Adipocyte (in vitro differentiated cells): ENCODE measurements around the gene AQP3.
A peak's percentile ranks its signal among the peaks of the same experiment; 100 is the strongest.
"Not testable (repeated sequence)": the region's sequence is repeated elsewhere in the genome, so short reads cannot be mapped to it uniquely, and the experiment has no call there.

Experiments
- DNase-seq: peaks from one replicate; pipeline ENCODE4 v3.0.0-alpha.2; 2015; ENCODE audit warnings: low read depth
- H3K27me3 ChIP-seq: replicated peaks from 2 replicates; pipeline ENCODE4 v1.7.0; 2013; ENCODE audit warnings: mild to moderate bottlenecking, low read length, moderate library complexity; ENCODE audit not compliant: control insufficient read depth, insufficient read depth
- H3K36me3 ChIP-seq: 2 replicates; pipeline ENCODE4 v1.7.0; 2013; ENCODE audit warnings: low read length, mild to moderate bottlenecking, moderate library complexity; ENCODE audit not compliant: control insufficient read depth, insufficient read depth, severe bottlenecking
- H3K4me1 ChIP-seq: 2 replicates; pipeline ENCODE4 v1.7.0; 2013; ENCODE audit warnings: mild to moderate bottlenecking, low read length, moderate library complexity; ENCODE audit not compliant: control insufficient read depth, insufficient read depth
- H3K4me3 ChIP-seq: 2 replicates; pipeline ENCODE4 v1.7.0; 2013; ENCODE audit warnings: mild to moderate bottlenecking, low read length, moderate library complexity
- H3K9ac ChIP-seq: 2 replicates; pipeline ENCODE4 v1.7.0; 2013; ENCODE audit warnings: mild to moderate bottlenecking, low read length, moderate library complexity
- H3K9me3 ChIP-seq: 2 replicates; pipeline ENCODE4 v1.7.0; 2013; ENCODE audit warnings: mild to moderate bottlenecking, low read length, moderate library complexity; ENCODE audit not compliant: control insufficient read depth

The AQP3 gene

DNA sequence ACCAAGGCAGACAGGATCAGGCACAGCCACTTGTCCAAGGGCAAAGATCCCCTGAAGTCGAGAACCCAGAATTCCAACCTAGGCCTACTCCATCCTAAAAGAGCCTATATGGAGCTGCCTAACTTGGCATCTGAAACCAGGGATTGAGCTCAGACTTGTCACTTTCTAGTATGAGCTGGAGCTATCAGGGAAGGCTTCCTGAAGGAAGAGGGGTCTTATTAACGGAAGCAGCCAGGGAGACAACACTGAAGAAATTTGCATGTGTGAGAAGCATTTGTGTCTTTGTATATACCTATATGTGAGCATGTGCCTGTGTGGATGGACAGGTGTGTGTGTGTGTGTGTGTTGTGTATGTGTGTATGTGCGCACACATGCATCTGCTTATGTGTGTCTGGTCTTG is 40.3 kb downstream of the AQP3 start:
- Histone ChIP-seq H3K9ac (no peak overlapping the region), H3K36me3 (no peaks in the 10 kb centered on the region), H3K27me3 (no peaks in the 10 kb centered on the region), H3K4me3 (no peak overlapping the region), H3K9me3 (no peaks in the 10 kb centered on the region), H3K4me1 (peaks cover 20% of the 10 kb centered on the region)
- DNase-seq = no peak

DNA sequence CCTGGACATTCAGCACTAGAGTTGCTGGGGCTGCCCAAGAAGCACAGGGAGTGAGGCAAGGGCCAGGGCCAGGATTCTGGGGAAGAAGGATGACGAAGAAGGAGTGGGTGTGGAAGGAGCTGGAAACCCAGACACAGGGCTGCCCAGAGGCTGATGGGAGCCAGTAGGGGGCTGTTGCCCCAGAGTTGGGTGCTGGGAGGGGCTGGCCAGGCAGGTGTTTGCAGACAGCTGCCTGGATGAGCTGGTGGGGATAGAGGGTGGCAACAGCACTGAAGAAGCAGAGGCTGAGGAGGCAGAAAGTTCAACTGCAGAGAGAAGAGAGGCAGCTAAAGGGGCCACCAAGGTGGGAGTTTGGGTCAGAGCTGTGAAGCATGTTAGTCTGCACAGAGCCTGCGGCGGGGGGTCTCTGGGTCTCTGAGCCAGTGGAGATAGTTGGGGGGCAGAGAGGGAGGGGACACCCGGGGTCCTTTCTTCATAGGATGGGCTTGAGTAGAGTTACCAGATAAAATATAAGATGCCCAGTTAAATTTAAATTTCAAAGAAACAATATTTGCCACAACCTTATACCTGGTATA is 42.5 kb downstream of the AQP3 start:
- Histone ChIP-seq H3K4me1 (peaks cover 26% of the 10 kb centered on the region), H3K36me3 (no peaks in the 10 kb centered on the region), H3K4me3 (no peak overlapping the region), H3K9me3 (no peaks in the 10 kb centered on the region), H3K27me3 (no peaks in the 10 kb centered on the region), H3K9ac (peak overlapping the region; percentile 55)
- DNase-seq = no peak

DNA sequence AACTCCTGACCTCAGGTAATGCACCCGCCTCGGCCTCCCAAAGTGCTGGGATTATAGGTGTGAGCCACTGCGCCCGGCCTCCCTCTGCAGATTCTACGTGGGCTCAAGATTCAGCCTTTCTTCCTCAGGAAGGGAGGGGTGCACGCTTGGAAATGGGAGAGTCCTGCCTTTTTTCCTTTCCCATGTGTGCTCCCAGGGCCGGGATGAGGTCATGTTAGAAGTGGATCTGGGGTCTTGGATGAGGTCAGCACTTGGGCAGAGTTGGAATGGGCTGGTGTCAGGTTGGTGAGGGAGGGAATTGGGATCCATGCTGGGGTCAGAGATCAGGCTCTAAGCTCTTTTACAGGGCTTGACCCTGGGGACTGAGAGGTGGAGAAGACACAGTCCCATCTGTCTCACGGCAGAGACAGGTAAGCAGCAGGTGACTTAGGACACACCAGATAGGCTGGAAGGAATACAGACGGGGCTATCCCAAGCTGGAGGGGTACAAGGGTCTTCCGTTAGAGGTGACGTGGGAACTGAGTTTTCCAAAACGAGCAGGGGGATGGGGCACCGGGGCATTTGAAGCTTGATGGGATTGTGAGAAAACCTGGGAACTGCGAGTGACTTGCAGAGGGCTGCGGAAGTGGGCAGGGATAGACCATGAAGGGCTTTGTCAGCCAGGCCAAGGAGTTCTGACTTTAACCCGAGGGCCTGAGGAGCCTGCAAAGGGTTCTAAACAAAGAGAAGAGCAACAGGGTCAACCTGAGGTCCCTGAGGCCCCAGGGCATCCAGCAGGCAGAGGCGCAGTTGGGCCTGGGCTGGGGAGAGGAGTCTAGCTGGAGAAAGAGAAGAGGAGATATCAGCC is 43.2 kb downstream of the AQP3 start:
- Histone ChIP-seq H3K27me3 (no peaks in the 10 kb centered on the region), H3K4me1 (peaks cover 32% of the 10 kb centered on the region), H3K36me3 (no peaks in the 10 kb centered on the region), H3K4me3 (no peak overlapping the region), H3K9me3 (no peaks in the 10 kb centered on the region), H3K9ac (peak overlapping the region; percentile 55)
- DNase-seq = no peak

DNA sequence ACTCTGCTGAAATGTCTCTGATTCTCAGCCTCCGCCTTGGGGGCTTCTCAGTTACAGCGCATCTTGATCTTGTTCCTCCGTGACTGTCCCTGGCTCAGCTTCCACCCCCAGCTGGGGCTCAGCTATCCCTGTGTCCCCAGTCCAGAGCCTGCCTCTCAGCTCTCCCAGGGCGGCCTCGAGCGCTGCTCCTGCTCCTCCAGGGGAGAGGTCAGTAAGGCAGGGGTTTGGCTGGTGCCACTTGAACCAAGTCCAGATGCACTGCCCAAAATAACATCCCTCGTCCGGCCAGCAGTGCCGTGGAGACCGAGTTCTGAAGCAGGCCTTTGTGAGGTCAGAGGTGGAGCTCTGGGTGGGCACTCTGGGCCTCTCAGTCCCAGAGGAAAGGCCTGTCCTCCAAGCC is 45.0 kb downstream of the AQP3 start, which contains the start of gene AQP7:
Gene AQP7 (minus strand): TSS at position 198 of the 400 bp plus-strand sequence. CDS start 1,306 bp downstream, outside the sequence.
- Histone ChIP-seq H3K4me1 (peaks cover 39% of the 10 kb centered on the region), H3K9ac (peak within 1 kb of the TSS; percentile 96), H3K4me3 (peak within 1 kb of the TSS; percentile 86)
- H3K27me3 ChIP-seq, H3K9me3 ChIP-seq, H3K36me3 ChIP-seq, DNase-seq: not testable (repeated sequence)

DNA sequence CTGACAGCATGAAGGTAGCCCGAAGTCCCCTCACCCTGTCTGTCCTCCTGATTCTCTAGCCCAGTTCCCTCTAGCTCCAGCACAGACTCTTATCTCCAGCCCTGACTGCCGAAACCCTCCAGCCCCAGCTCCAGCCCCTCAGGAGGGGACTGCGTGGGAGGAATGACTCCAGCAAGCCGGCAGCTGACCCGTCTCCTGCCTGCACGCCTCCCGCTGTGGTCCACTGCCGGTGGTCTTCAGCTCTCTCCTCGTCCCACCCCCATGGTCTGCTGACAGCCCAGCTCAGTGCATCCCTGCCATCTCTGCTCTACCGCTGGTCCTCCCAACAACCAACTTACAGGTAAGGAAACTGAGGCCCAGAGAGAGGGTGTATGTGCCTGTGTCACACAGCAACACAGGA is 45.6 kb downstream of the AQP3 start:
- Histone ChIP-seq H3K4me1 (peaks cover 40% of the 10 kb centered on the region), H3K9ac (peak overlapping the region; percentile 96), H3K4me3 (peak overlapping the region; percentile 86)
- not testable (repeated sequence) for H3K36me3 ChIP-seq, DNase-seq, H3K9me3 ChIP-seq, H3K27me3 ChIP-seq

DNA sequence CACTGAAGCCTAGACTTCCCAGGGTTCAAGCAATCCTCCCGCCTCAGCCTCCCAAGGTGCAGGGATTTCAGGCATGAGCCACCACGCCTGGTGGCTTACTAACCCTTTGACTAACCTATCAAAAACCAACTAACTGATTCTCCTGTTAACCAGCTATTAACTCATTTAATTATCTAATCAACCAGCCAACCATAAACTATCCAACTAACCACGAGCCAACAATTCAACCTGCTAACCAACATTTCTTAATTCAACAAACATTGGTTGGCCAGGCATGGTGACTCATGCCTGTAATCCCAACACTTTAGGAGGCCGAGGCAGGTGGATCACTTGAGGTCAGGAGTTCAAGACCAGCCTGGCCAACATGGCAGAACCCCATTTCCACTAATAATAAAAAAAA is 48.3 kb downstream of the AQP3 start:
- H3K27me3 ChIP-seq, H3K9ac ChIP-seq, H3K4me3 ChIP-seq, H3K9me3 ChIP-seq, DNase-seq, H3K36me3 ChIP-seq: not testable (repeated sequence)
- H3K4me1 ChIP-seq = peaks cover 46% of the 10 kb centered on the region

DNA sequence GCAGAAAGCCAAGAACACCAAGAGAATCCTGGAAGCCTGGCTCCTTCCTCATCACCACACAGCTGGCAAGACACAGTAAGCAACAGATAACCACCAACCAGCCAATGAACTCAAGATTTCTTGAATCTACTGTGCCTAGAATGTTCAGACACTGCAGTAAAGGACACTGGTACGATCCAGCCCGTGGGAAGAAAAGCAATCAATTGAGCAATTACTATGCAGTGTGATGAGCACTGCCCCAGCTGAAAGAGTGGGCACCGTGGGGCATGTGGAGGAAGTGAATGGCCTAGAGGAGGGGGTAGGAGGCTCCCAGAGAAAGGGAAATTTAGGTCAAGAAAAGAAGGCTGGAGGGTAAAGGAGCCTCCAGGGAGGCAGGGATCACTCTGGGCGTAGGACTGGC is 49.6 kb downstream of the AQP3 start:
- not testable (repeated sequence) for H3K9ac ChIP-seq, DNase-seq, H3K36me3 ChIP-seq, H3K4me3 ChIP-seq, H3K27me3 ChIP-seq, H3K9me3 ChIP-seq
- peaks cover 46% of the 10 kb centered on the region for H3K4me1 ChIP-seq

DNA sequence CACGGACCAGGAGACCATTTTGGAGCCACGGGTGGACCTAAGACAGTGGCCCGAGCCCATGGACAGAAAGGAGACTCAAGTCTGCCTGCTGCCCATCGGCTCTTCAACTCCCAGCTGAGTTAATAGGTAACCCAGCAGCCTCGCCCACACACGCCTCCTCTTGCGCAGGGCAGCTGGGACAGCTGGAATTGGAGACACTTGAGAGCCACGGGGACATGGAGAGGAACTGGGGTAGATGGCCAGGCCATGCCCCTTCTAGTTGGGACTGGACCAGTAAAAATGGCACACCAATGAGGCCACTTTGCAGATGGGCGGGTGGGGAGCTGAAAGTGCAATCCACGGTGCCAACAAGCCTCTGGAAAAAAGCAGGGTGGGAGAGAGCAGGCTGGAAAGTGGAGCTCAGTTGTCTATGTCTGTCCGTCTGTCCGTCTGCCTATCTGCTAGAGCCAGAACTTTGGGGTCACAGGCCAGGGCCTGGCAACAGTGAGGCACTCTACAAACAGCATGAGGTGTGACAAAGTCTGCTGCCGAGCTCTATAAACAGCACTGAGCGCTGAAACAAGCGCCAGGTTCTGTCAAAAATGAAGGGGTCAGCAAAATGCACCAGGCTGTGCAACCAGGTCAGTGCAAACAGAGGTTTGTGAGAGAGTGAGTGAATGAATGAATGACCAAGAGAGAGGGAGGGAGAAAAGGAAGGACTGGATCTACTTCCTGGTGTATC is 52.1 kb downstream of the AQP3 start:
- DNase-seq, H3K36me3 ChIP-seq, H3K9me3 ChIP-seq, H3K27me3 ChIP-seq, H3K4me3 ChIP-seq: not testable (repeated sequence)
- Histone ChIP-seq H3K4me1 (peaks cover 60% of the 10 kb centered on the region), H3K9ac (peak overlapping the region; percentile 29)

DNA sequence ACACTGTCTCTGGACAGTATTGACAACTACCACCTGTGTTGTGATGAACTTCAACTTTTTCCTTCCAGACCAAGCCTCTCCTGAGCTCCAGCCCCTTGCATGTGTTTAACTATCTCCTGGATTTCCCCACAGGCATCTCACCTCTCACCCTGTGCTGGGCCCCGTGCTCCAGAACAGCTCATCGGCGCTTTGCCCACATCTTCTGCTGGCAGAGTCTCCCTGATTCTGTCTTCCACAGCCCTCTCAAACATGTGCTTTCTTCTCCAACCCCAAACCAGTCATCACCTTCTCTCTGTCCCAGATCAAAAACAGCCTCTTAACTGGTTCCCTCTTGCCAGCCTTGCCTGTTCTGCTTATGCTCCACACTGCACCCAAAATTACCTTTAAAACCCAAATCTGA is 53.4 kb downstream of the AQP3 start:
- H3K4me1 ChIP-seq = peaks cover 50% of the 10 kb centered on the region
- not testable (repeated sequence) for H3K9me3 ChIP-seq, H3K27me3 ChIP-seq, DNase-seq
- H3K36me3 ChIP-seq = peaks cover 12% of the 10 kb centered on the region
- H3K9ac ChIP-seq = peak overlapping the region; percentile 58
- H3K4me3 ChIP-seq = peak overlapping the region; percentile 46

DNA sequence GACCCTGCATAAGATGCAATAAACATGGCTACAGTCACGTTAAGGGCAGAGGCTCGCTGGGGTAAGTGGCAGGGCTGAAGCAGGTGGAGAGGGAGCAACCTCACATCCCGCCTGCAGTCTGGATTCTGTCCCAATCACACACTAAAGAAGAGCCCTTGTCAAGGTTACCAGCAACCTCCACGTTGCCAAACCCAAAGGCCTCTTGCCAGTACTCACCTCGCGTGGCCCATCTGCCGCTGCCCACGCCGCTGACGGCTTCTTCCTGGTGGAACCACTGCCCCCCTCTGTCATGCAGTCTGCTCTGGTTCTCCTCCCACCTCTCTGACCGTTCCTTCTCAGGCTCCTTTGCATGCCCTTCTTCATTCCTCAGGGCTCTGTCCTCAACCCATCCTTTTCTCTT is 53.8 kb downstream of the AQP3 start:
- H3K9ac ChIP-seq = peak overlapping the region; percentile 58
- DNase-seq = no peak
- peaks cover 48% of the 10 kb centered on the region for H3K4me1 ChIP-seq
- H3K9me3 ChIP-seq = no peaks in the 10 kb centered on the region
- H3K36me3 ChIP-seq = peaks cover 14% of the 10 kb centered on the region
- peak overlapping the region; percentile 46 for H3K4me3 ChIP-seq
- no peaks in the 10 kb centered on the region for H3K27me3 ChIP-seq

DNA sequence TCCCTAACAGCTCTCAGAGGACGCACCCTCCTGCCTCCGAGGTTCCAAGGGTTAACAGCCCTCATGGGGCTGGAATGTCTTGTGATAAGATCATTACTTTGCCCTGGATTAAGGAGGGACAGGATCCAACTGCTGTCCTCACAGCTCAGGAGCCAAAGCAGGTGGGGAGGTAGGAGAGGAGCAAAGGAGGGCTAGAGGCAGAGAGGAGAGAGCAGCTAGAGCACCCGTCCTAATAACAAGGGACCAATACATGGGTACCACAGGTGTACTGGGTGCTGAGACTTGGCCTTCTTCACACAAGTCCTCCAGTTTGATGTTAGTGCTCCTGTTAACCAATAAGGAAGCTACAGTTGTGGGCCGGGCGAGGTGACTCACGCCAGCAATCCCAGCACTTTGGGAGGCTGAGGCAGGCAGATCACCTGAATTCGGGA is 54.8 kb downstream of the AQP3 start:
- peaks cover 45% of the 10 kb centered on the region for H3K4me1 ChIP-seq
- not testable (repeated sequence) for H3K27me3 ChIP-seq, H3K9me3 ChIP-seq, H3K4me3 ChIP-seq, DNase-seq, H3K9ac ChIP-seq
- peaks cover 20% of the 10 kb centered on the region for H3K36me3 ChIP-seq
